Ishikawa (cell line): Measurements from ENCODE around the gene PKNOX2.

Source experiments
- CEBPB ChIP-seq: IDR thresholded peaks from 2 replicates; pipeline ENCODE4 v1.6.1; 2012
- CREB1 ChIP-seq: IDR thresholded peaks from 2 replicates; pipeline ENCODE4 v1.6.1; 2012; ENCODE audit warnings: low read depth
- EP300 ChIP-seq: IDR thresholded peaks from 2 replicates; pipeline ENCODE4 v1.6.1; 2012; ENCODE audit warnings: borderline replicate concordance
- FOXM1 ChIP-seq: IDR thresholded peaks from 2 replicates; pipeline ENCODE4 v1.6.1; 2012; ENCODE audit warnings: low read depth, borderline replicate concordance
- NFIC ChIP-seq: IDR thresholded peaks from 2 replicates; pipeline ENCODE4 v1.6.1; 2012
- RAD21 ChIP-seq: IDR thresholded peaks from 2 replicates; pipeline ENCODE4 v1.6.1; 2012; ENCODE audit warnings: low read depth
- TAF1 ChIP-seq: IDR thresholded peaks from 2 replicates; pipeline ENCODE4 v1.6.1; 2012; ENCODE audit warnings: low read depth, mild to moderate bottlenecking
- TCF12 ChIP-seq: IDR thresholded peaks from 2 replicates; pipeline ENCODE4 v1.6.1; 2012; ENCODE audit warnings: low read depth
- TEAD4 ChIP-seq: IDR thresholded peaks from 2 replicates; pipeline ENCODE4 v1.6.1; 2012
- YY1 ChIP-seq: IDR thresholded peaks from 2 replicates; pipeline ENCODE4 v1.6.1; 2012; ENCODE audit warnings: low read depth
- ZBTB7A ChIP-seq: IDR thresholded peaks from 2 replicates; pipeline ENCODE4 v1.6.1; 2012; ENCODE audit warnings: low read depth
- TF ChIP-seq, protein P1 (sequence below): IDR thresholded peaks from 2 replicates; pipeline ENCODE4 v1.6.1; 2012
- TF ChIP-seq, protein P2 (sequence below): IDR thresholded peaks from 2 replicates; pipeline ENCODE4 v1.6.1; 2012; ENCODE audit warnings: low read depth, mild to moderate bottlenecking

DNA sequence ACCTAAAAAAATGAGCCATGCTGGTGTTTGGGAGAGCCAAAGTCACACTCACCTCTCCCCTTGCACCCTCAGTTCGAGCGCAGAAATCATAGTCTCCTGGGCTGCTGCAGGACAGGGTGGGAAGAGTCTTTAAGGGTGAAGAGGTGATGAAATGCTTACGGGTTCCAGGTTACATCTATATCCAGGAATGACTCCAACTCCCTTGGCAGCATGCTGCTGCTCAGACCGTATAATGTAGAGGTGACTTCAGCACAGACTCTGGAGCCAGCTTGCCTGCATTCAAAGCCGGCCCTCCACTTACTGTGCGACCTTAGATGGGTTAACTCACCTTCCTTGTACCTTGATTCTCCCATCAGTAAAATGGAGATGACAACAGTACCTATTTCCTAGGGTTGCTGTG lies 17.3 kb upstream of the PKNOX2 start:
- TF ChIP-seq NFIC (no peak), YY1 (no peak), ZBTB7A (no peak), TCF12 (no peak), CEBPB (no peak), CREB1 (no peak), EP300 (no peak), TEAD4 (no peak), TAF1 (no peak), FOXM1 (no peak), RAD21 (no peak)
- TF ChIP-seq, protein P1, sequence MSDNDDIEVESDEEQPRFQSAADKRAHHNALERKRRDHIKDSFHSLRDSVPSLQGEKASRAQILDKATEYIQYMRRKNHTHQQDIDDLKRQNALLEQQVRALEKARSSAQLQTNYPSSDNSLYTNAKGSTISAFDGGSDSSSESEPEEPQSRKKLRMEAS: no peak
- TF ChIP-seq, protein P2, sequence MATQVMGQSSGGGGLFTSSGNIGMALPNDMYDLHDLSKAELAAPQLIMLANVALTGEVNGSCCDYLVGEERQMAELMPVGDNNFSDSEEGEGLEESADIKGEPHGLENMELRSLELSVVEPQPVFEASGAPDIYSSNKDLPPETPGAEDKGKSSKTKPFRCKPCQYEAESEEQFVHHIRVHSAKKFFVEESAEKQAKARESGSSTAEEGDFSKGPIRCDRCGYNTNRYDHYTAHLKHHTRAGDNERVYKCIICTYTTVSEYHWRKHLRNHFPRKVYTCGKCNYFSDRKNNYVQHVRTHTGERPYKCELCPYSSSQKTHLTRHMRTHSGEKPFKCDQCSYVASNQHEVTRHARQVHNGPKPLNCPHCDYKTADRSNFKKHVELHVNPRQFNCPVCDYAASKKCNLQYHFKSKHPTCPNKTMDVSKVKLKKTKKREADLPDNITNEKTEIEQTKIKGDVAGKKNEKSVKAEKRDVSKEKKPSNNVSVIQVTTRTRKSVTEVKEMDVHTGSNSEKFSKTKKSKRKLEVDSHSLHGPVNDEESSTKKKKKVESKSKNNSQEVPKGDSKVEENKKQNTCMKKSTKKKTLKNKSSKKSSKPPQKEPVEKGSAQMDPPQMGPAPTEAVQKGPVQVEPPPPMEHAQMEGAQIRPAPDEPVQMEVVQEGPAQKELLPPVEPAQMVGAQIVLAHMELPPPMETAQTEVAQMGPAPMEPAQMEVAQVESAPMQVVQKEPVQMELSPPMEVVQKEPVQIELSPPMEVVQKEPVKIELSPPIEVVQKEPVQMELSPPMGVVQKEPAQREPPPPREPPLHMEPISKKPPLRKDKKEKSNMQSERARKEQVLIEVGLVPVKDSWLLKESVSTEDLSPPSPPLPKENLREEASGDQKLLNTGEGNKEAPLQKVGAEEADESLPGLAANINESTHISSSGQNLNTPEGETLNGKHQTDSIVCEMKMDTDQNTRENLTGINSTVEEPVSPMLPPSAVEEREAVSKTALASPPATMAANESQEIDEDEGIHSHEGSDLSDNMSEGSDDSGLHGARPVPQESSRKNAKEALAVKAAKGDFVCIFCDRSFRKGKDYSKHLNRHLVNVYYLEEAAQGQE: no peak
